ENCODE measurements around the gene LRRC26.

DNA sequence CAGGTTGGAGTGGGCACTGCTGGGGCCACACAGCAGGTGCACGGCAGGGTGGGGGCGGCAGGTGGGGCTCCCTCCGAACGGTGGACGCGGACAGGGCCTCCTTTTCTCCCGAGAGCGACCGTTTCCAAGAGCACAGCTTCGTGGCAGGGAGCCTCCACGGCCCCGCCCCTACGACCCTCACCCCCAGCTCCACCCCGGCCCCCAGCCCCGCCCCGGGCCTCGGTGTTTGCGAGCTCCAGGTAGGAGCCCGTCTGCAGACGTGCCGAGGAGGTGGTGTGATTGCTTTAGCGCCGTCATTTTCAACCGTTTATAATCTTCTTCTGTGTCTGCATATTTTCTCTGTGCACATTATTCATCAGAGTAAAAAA, 22.1 kb downstream of the LRRC26 start:
- TF ChIP-seq, protein P1, sequence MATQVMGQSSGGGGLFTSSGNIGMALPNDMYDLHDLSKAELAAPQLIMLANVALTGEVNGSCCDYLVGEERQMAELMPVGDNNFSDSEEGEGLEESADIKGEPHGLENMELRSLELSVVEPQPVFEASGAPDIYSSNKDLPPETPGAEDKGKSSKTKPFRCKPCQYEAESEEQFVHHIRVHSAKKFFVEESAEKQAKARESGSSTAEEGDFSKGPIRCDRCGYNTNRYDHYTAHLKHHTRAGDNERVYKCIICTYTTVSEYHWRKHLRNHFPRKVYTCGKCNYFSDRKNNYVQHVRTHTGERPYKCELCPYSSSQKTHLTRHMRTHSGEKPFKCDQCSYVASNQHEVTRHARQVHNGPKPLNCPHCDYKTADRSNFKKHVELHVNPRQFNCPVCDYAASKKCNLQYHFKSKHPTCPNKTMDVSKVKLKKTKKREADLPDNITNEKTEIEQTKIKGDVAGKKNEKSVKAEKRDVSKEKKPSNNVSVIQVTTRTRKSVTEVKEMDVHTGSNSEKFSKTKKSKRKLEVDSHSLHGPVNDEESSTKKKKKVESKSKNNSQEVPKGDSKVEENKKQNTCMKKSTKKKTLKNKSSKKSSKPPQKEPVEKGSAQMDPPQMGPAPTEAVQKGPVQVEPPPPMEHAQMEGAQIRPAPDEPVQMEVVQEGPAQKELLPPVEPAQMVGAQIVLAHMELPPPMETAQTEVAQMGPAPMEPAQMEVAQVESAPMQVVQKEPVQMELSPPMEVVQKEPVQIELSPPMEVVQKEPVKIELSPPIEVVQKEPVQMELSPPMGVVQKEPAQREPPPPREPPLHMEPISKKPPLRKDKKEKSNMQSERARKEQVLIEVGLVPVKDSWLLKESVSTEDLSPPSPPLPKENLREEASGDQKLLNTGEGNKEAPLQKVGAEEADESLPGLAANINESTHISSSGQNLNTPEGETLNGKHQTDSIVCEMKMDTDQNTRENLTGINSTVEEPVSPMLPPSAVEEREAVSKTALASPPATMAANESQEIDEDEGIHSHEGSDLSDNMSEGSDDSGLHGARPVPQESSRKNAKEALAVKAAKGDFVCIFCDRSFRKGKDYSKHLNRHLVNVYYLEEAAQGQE (IDR thresholded peaks at IDR 0.05), result no peak
- TF ChIP-seq CEBPB (IDR thresholded peaks at IDR 0.05), result no peak
- no peak for TF ChIP-seq POLR2A (IDR thresholded peaks at IDR 0.05; ENCODE audit: low read length)
- no peak for TF ChIP-seq CTCF (IDR thresholded peaks at IDR 0.05)
- TF ChIP-seq E2F6 (IDR thresholded peaks at IDR 0.05; ENCODE audit: borderline replicate concordance, low read depth), result no peak

Measured in A549 (cell line).